ENCODE data around the gene ZNF664.

- no peak for TF ChIP-seq CTCF (conservative IDR thresholded peaks at IDR 0.05)
- TF ChIP-seq EZH2 (IDR thresholded peaks at IDR 0.05; ENCODE audit: low read depth): no peak
Observed at GRCh38 chr12:124031058-124031457, 58.0 kb downstream of the ZNF664 start.
